OCI-LY1 (cell line): Measurements from ENCODE around the gene PCNX2.

Experiments used
- H2AFZ ChIP-seq: fragments of 200-600 bp; sonication (generic), shearing (Covaris generic); 2 replicates; pipeline ENCODE4 v1.6.0; 2014; ENCODE audit warnings: antibody characterized with exemption, mild to moderate bottlenecking, low read length
- H3F3A ChIP-seq: fragments of 200-600 bp; sonication (generic), shearing (Covaris generic); 2 replicates; pipeline ENCODE4 v1.6.0; 2014; ENCODE audit warnings: mild to moderate bottlenecking, antibody characterized with exemption, low read length, moderate library complexity; ENCODE audit not compliant: insufficient read depth
- H3K27ac ChIP-seq: fragments of 200-600 bp; sonication (generic); 2 replicates; pipeline ENCODE4 v1.5.1; 2014; ENCODE audit warnings: low read length, mixed run types, mild to moderate bottlenecking, low read depth; ENCODE audit not compliant: poor library complexity, severe bottlenecking
- H3K27me3 ChIP-seq: fragments of 200-600 bp; sonication (generic); 2 replicates; pipeline ENCODE4 v1.6.0; 2014; ENCODE audit warnings: antibody characterized with exemption, mild to moderate bottlenecking, low read length, moderate library complexity; ENCODE audit not compliant: insufficient read depth
- H3K36me3 ChIP-seq: fragments of 200-600 bp; sonication (generic); 2 replicates; pipeline ENCODE4 v1.6.1; 2014; ENCODE audit warnings: mild to moderate bottlenecking, antibody characterized with exemption, low read length, moderate library complexity, mixed read lengths; ENCODE audit not compliant: insufficient read depth
- H3K4me1 ChIP-seq: fragments of 200-600 bp; sonication (generic); 2 replicates; pipeline ENCODE4 v1.5.1; 2014; ENCODE audit warnings: mild to moderate bottlenecking, low read length, moderate library complexity; ENCODE audit not compliant: insufficient read depth, severe bottlenecking
- H3K4me2 ChIP-seq: fragments of 200-600 bp; sonication (generic), shearing (Covaris generic); 2 replicates; pipeline ENCODE4 v1.6.1; 2014; ENCODE audit warnings: low read length
- H3K4me3 ChIP-seq: fragments of 200-600 bp; sonication (generic); 2 replicates; pipeline ENCODE4 v1.5.1; 2014; ENCODE audit warnings: low read length, low read depth, mild to moderate bottlenecking, mixed read lengths; ENCODE audit not compliant: poor library complexity, severe bottlenecking
- H3K79me2 ChIP-seq: fragments of 200-600 bp; shearing (Covaris generic); 2 replicates; pipeline ENCODE4 v1.6.1; 2016; ENCODE audit warnings: mixed run types, low read length, mixed read lengths; ENCODE audit not compliant: insufficient read depth
- H3K9ac ChIP-seq: fragments of 200-600 bp; sonication (generic), shearing (Covaris generic); 2 replicates; pipeline ENCODE4 v1.6.1; 2014; ENCODE audit warnings: mild to moderate bottlenecking, low read length, mixed read lengths
- H3K9me2 ChIP-seq: fragments of 200-600 bp; sonication (generic), shearing (Covaris generic); 2 replicates; pipeline ENCODE4 v1.6.1; 2014; ENCODE audit warnings: low read depth, mild to moderate bottlenecking, low read length, mixed read lengths
- H3K9me3 ChIP-seq: fragments of 200-600 bp; shearing (Covaris generic); 2 replicates; pipeline ENCODE4 v1.6.1; 2014; ENCODE audit warnings: low read length, mixed read lengths
- H4K20me1 ChIP-seq: fragments of 200-600 bp; sonication (generic), shearing (Covaris generic); 2 replicates; pipeline ENCODE4 v1.6.0; 2016; ENCODE audit warnings: mild to moderate bottlenecking, low read length; ENCODE audit not compliant: insufficient read depth
- EZH2 ChIP-seq: fragments of 200-600 bp; sonication (generic), shearing (Covaris generic); IDR thresholded peaks from 2 replicates; pipeline ENCODE4 v1.8.0; 2017; ENCODE audit warnings: borderline replicate concordance, mixed run types, mild to moderate bottlenecking, antibody characterized with exemption, low read length, moderate library complexity, mixed read lengths
- TF ChIP-seq, protein P1 (sequence below): fragments of 200-600 bp; sonication (generic), shearing (Covaris generic); IDR thresholded peaks from 2 replicates; pipeline ENCODE4 v1.5.1; 2017; ENCODE audit warnings: mild to moderate bottlenecking, antibody characterized with exemption, low read length, moderate library complexity, mixed read lengths

PCNX2 gene

DNA sequence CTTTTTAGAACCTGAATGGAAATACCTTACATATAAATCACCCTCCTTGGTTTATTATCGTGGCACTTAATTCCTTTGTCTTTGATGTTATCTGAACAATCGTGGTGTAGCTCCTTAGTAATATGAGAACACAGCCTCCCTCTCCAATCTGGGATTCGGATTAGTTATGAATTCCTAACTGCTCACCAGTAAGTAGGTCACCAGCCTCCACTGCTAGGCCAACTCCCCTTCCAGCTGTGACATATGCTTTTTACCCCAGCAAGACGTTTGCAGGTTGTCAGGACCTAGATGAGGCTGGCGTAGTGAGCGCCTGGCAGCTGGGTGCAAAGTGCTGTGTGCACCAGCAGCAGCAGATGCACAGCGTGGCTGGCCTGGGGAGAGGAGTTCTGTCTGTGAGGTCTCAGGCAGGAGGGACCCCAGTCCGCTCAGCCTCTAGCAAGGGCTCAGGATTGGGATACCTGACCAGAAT, 306.9 kb downstream of the PCNX2 start:
- Histone ChIP-seq H3K4me3 (no peak overlapping the region), H4K20me1 (no peaks in the 10 kb centered on the region), H3K27me3 (no peaks in the 10 kb centered on the region), H3K9ac (no peak overlapping the region), H3K4me1 (no peaks in the 10 kb centered on the region), H3K79me2 (no peaks in the 10 kb centered on the region), H3K36me3 (no peaks in the 10 kb centered on the region), H2AFZ (no peak overlapping the region), H3K9me3 (0 out of 2 replicates have a peak, but pooled peaks cover under 1% of the 10 kb centered on the region), H3F3A (no peaks in the 10 kb centered on the region), H3K4me2 (no peak overlapping the region), H3K9me2 (no peaks in the 10 kb centered on the region), H3K27ac (no peak overlapping the region)
- TF ChIP-seq, protein P1, sequence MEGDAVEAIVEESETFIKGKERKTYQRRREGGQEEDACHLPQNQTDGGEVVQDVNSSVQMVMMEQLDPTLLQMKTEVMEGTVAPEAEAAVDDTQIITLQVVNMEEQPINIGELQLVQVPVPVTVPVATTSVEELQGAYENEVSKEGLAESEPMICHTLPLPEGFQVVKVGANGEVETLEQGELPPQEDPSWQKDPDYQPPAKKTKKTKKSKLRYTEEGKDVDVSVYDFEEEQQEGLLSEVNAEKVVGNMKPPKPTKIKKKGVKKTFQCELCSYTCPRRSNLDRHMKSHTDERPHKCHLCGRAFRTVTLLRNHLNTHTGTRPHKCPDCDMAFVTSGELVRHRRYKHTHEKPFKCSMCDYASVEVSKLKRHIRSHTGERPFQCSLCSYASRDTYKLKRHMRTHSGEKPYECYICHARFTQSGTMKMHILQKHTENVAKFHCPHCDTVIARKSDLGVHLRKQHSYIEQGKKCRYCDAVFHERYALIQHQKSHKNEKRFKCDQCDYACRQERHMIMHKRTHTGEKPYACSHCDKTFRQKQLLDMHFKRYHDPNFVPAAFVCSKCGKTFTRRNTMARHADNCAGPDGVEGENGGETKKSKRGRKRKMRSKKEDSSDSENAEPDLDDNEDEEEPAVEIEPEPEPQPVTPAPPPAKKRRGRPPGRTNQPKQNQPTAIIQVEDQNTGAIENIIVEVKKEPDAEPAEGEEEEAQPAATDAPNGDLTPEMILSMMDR: no peak
- no peak for TF ChIP-seq EZH2

DNA sequence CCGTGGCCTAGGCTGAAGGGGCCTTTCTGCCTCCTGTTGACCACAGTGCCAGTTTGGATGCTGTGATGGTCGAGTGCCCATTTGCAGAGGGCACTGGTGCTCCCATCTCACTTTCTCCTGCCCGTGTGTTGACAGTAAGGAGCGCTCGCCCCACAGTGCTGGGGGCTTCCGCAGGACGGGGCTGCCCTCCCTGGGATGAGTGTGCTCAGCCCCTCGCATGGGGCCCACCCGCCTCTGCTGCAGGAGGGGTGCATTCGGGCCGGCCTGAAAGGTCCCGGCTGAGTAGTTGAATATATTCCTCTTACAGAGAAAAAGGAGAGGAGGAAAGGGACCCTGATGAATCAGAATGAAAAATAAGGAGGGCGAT, 307.8 kb downstream of the PCNX2 start:
- Histone ChIP-seq H2AFZ (no peak overlapping the region), H3K27ac (no peak overlapping the region), H3F3A (no peaks in the 10 kb centered on the region), H4K20me1 (no peaks in the 10 kb centered on the region), H3K4me2 (no peak overlapping the region), H3K27me3 (no peaks in the 10 kb centered on the region), H3K36me3 (no peaks in the 10 kb centered on the region), H3K4me3 (no peak overlapping the region), H3K9me3 (no peaks in the 10 kb centered on the region), H3K9me2 (no peaks in the 10 kb centered on the region), H3K4me1 (no peaks in the 10 kb centered on the region), H3K9ac (no peak overlapping the region), H3K79me2 (no peaks in the 10 kb centered on the region)
- TF ChIP-seq, protein P1: no peak
- no peak for TF ChIP-seq EZH2

DNA sequence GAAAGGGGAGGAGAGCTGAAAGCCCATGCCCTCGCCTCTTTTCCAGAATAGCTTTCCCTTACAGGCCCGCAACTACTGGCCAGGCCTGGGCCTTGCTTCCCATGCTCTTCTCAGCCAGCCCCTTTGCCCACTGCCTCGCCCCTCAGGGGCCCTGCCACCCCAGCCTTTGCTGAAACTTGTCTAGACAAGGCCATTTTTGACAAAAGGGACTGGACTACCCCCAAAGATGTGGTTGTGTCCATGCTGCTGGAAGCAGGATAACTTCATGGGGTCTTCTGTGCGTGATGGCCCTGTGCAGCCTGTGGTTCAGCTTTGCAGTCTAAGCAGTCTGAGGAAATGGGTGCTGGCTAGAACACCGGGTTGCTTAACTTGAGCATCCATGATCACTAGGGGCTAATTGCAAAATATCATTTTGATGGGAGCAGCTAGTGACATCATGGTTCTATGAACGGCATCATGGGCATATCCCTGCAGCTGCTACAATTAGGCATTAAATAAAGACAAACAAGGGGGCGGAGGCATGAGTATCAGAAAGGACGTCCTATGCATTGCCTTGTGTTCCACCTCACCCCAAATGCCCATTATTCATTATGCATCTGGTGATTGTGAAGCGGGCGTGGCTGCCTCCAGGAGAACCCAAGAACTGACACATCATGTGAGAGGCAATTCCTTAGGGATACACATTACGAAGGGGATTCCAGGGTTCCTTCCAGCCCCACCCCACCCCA, 308.3 kb downstream of the PCNX2 start:
- Histone ChIP-seq H3K9me3 (no peaks in the 10 kb centered on the region), H3K79me2 (no peaks in the 10 kb centered on the region), H3F3A (no peaks in the 10 kb centered on the region), H2AFZ (no peak overlapping the region), H3K4me1 (no peaks in the 10 kb centered on the region), H3K27me3 (no peaks in the 10 kb centered on the region), H3K9me2 (no peaks in the 10 kb centered on the region), H3K27ac (no peak overlapping the region), H3K4me3 (no peak overlapping the region), H3K9ac (no peak overlapping the region), H4K20me1 (no peaks in the 10 kb centered on the region), H3K36me3 (no peaks in the 10 kb centered on the region), H3K4me2 (no peak overlapping the region)
- TF ChIP-seq, protein P1: no peak
- TF ChIP-seq EZH2: no peak
